H1 (cell line): ENCODE results near the gene KCTD4. TPM values are rescaled to one million over a fixed set of nuclear protein-coding genes. Genes with fewer than 3 reads are reported as not detected.
"Not testable (repeated sequence)": the region's sequence is repeated elsewhere in the genome, so short reads cannot be mapped to it uniquely, and the experiment has no call there.

Source experiments
- CTCF ChIA-PET: fragments of 300-600 bp; sonication (Branson Sonifier 250); formaldehyde crosslinking; loops from one replicate; lab custom pipeline; 2021; ENCODE audit not compliant: partially characterized antibody; lab: Charles Lee
- POLR2A ChIA-PET: fragments of 300-600 bp; sonication (Branson Sonifier 250); formaldehyde crosslinking; loops from one replicate; lab custom pipeline; 2021; ENCODE audit warnings: inconsistent platforms; ENCODE audit not compliant: partially characterized antibody; lab: Charles Lee
- DNase-seq, 2 experiments: peaks; one replicate each; pipeline versions ENCODE4 v3.0.0 to v3.0.0-alpha.2; 2010 to 2022; ENCODE audit warnings: low spot score in 2 of 2, low read depth in 1 of 2, mixed read lengths in 1 of 2
- FAIRE-seq: peaks from 2 replicates; lab custom pipeline; 2011; peaks lifted over from hg19 to GRCh38; lab: Jason Lieb, UNC
- H2AFZ ChIP-seq: 2 replicates; pipeline ENCODE4 v1.8.1; 2012; ENCODE audit warnings: low read length, inconsistent platforms
- H2AK5ac ChIP-seq: 2 replicates; pipeline ENCODE4 v1.6.1; 2013; ENCODE audit warnings: low read depth, low read length
- H2BK120ac ChIP-seq: replicated peaks from 2 replicates; pipeline ENCODE3; 2013; ENCODE audit warnings: low read depth, low read length, inconsistent platforms
- H2BK12ac ChIP-seq: 2 replicates; pipeline ENCODE4 v1.6.1; 2013; ENCODE audit warnings: low read depth, low read length
- H2BK15ac ChIP-seq: 2 replicates; pipeline ENCODE4 v1.6.1; 2013; ENCODE audit warnings: low read length
- H2BK20ac ChIP-seq: 2 replicates; pipeline ENCODE4 v1.6.1; 2013; ENCODE audit warnings: low read length
- H2BK5ac ChIP-seq: 2 replicates; pipeline ENCODE4 v1.6.1; 2013; ENCODE audit warnings: low read depth, low read length
- H3K14ac ChIP-seq: 2 replicates; pipeline ENCODE4 v1.6.1; 2013; ENCODE audit warnings: inconsistent platforms; ENCODE audit not compliant: insufficient read length
- H3K18ac ChIP-seq: 2 replicates; pipeline ENCODE4 v1.6.1; 2013; ENCODE audit warnings: low read length; ENCODE audit errors: extremely low read depth
- H3K23ac ChIP-seq: 2 replicates; pipeline ENCODE4 v1.6.1; 2013; ENCODE audit warnings: inconsistent platforms; ENCODE audit not compliant: insufficient read length
- H3K23me2 ChIP-seq: 2 replicates; pipeline ENCODE4 v1.6.1; 2013; ENCODE audit warnings: low read depth, low read length
- H3K27ac ChIP-seq: 2 replicates; pipeline ENCODE4 v1.6.1; 2011; ENCODE audit warnings: low read depth, low read length, inconsistent platforms
- H3K27me3 ChIP-seq, 4 experiments: replicated peaks in 1 of 4; 1 replicate in 1 of 4; 2 replicates in 3 of 4; pipeline versions ENCODE4 v1.6.1 to v1.8.1; 2011 to 2013; ENCODE audit warnings: low read length in 3 of 4, mild to moderate bottlenecking in 3 of 4, inconsistent platforms in 2 of 4, mixed read lengths in 2 of 4, moderate library complexity in 1 of 4; ENCODE audit not compliant: control insufficient read depth in 3 of 4, insufficient read depth in 3 of 4; ENCODE audit errors: extremely low read depth in 1 of 4
- H3K36me3 ChIP-seq, 4 experiments: 2 replicates each; pipeline versions ENCODE4 v1.6.1 to v1.8.1; 2011 to 2013; ENCODE audit warnings: mild to moderate bottlenecking in 4 of 4, low read length in 3 of 4, moderate library complexity in 2 of 4, control low read depth in 1 of 4, inconsistent platforms in 1 of 4; ENCODE audit not compliant: insufficient read depth in 4 of 4, control insufficient read depth in 2 of 4
- H3K4ac ChIP-seq: replicated peaks from 2 replicates; pipeline ENCODE3; 2013; ENCODE audit warnings: low read length, low read depth, mixed read lengths, inconsistent platforms; ENCODE audit not compliant: insufficient read length
- H3K4me1 ChIP-seq, 4 experiments: replicated peaks in 1 of 4; 1 replicate in 1 of 4; 2 replicates in 3 of 4; pipeline versions ENCODE4 v1.6.1 to v1.8.1; 2011 to 2013; ENCODE audit warnings: low read length in 3 of 4, inconsistent platforms in 2 of 4, mixed read lengths in 1 of 4; ENCODE audit not compliant: insufficient read depth in 4 of 4, control insufficient read depth in 3 of 4
- H3K4me2 ChIP-seq, 2 experiments: 2 replicates each; pipeline versions ENCODE4 v1.6.1 to v1.8.1; 2011 to 2013; ENCODE audit warnings: low read depth in 2 of 2, low read length in 2 of 2, control low read depth in 1 of 2, inconsistent platforms in 1 of 2, mild to moderate bottlenecking in 1 of 2; ENCODE audit not compliant: insufficient read depth in 1 of 2
- H3K4me3 ChIP-seq, 4 experiments: fragments of 200-600, 300-600 bp in 1 of 4; sonication (generic), shearing (Covaris generic), sonication (Bioruptor Twin) in 1 of 4; 2 replicates each; pipeline versions ENCODE4 v1.5.1 to v1.8.1; 2011 to 2016; ENCODE audit warnings: low read length in 4 of 4, low read depth in 3 of 4, control low read depth in 2 of 4, inconsistent platforms in 2 of 4, mild to moderate bottlenecking in 2 of 4, mixed read lengths in 1 of 4, moderate library complexity in 1 of 4; ENCODE audit not compliant: insufficient read depth in 2 of 4; ENCODE audit errors: extremely low read depth in 1 of 4
- H3K56ac ChIP-seq: replicated peaks from 2 replicates; pipeline ENCODE3; 2013; ENCODE audit warnings: low read depth, mild to moderate bottlenecking, mixed read lengths, low read length, inconsistent platforms; ENCODE audit not compliant: insufficient read length
- H3K79me1 ChIP-seq: 2 replicates; pipeline ENCODE4 v1.6.1; 2013; ENCODE audit warnings: low read depth, low read length, control low read depth
- H3K79me2 ChIP-seq, 2 experiments: 2 replicates each; pipeline versions ENCODE4 v1.6.1 to v1.8.1; 2012 to 2013; ENCODE audit warnings: low read length in 2 of 2, mild to moderate bottlenecking in 2 of 2, inconsistent platforms in 1 of 2; ENCODE audit not compliant: insufficient read depth in 2 of 2, control insufficient read depth in 1 of 2
- H3K9ac ChIP-seq, 4 experiments: replicated peaks in 1 of 4; 1 replicate in 1 of 4; 2 replicates in 3 of 4; pipeline versions ENCODE4 v1.6.1 to v1.8.1; 2011 to 2013; ENCODE audit warnings: low read depth in 3 of 4, low read length in 3 of 4, control low read depth in 2 of 4, mild to moderate bottlenecking in 2 of 4, moderate library complexity in 2 of 4, inconsistent platforms in 1 of 4; ENCODE audit errors: extremely low read depth in 1 of 4
- H3K9me3 ChIP-seq, 2 experiments: 2 replicates each; pipeline versions ENCODE4 v1.6.1 to v1.8.1; 2012 to 2013; ENCODE audit warnings: mild to moderate bottlenecking in 2 of 2, moderate library complexity in 2 of 2, control low read depth in 1 of 2, inconsistent platforms in 1 of 2, low read depth in 1 of 2, low read length in 1 of 2, mixed read lengths in 1 of 2; ENCODE audit not compliant: insufficient read depth in 2 of 2
- H4K20me1 ChIP-seq, 2 experiments: replicated peaks in 1 of 2; 2 replicates each; pipeline versions ENCODE3 to v1.8.1; 2011 to 2013; ENCODE audit warnings: inconsistent platforms in 2 of 2, low read length in 2 of 2, mild to moderate bottlenecking in 1 of 2; ENCODE audit not compliant: insufficient read depth in 2 of 2, control insufficient read depth in 1 of 2
- H4K5ac ChIP-seq: 2 replicates; pipeline ENCODE4 v1.6.1; 2013; ENCODE audit warnings: low read length, low read depth, mixed read lengths, inconsistent platforms; ENCODE audit not compliant: insufficient read length
- H4K8ac ChIP-seq: 2 replicates; pipeline ENCODE4 v1.8.0; 2013; ENCODE audit warnings: mild to moderate bottlenecking, moderate library complexity, low read length, inconsistent platforms; ENCODE audit not compliant: insufficient read depth; ENCODE audit errors: extremely low read depth
- H4K91ac ChIP-seq: replicated peaks from 2 replicates; pipeline ENCODE3; 2013; ENCODE audit warnings: low read length, mixed read lengths, inconsistent platforms; ENCODE audit not compliant: insufficient read length
- WGBS, 2 experiments: shearing (Covaris generic) in 1 of 2; methylation state at CpG; one replicate each; pipeline versions ENCODE4 v1.1.6 to v1.1.7; 2013 to 2015; ENCODE audit warnings: low lambda C conversion rate in 2 of 2, mixed read lengths in 2 of 2, inconsistent platforms in 1 of 2, low coverage in 1 of 2, missing lambda C conversion rate in 1 of 2; ENCODE audit not compliant: insufficient replicate concordance in 2 of 2, insufficient coverage in 1 of 2, insufficient read length in 1 of 2; ENCODE audit errors: extremely low coverage in 1 of 2, missing lambda C conversion rate in 1 of 2; 5-methylcytosine and 5-hydroxymethylcytosine counted together
- polyA plus RNA-seq, 7 experiments: library from polyadenylated mRNA; depleted of rRNA in 3 of 7; stranded (reverse) in 5 of 7; unstranded in 2 of 7; fragments of >200 nt in 5 of 7; fragments of 200-250 nt in 2 of 7; gene quantifications; 1 replicate in 5 of 7; 2 replicates in 1 of 7; 4 replicates in 1 of 7; pipeline versions ENCODE4 v1.2.1 to v1.2.3, GENCODE V29; 2011 to 2013; ENCODE audit warnings: missing spikeins in 2 of 7, mixed read lengths in 2 of 7
- total RNA-seq: library from RNA; stranded (reverse); fragmentation: NEBNext Ultra II Directional; extraction: Animal tissue kit (Norgen Biotek cat#: 25700); gene quantifications from 2 replicates; pipeline ENCODE4 v1.2.1, GENCODE V29; 2021

Gene KCTD4
- total and polyA plus RNA-seq, 2 of the 8 experiments (the other 6 are each of a cell fraction or from before 2014, with no cell fraction given) = not detected

DNA sequence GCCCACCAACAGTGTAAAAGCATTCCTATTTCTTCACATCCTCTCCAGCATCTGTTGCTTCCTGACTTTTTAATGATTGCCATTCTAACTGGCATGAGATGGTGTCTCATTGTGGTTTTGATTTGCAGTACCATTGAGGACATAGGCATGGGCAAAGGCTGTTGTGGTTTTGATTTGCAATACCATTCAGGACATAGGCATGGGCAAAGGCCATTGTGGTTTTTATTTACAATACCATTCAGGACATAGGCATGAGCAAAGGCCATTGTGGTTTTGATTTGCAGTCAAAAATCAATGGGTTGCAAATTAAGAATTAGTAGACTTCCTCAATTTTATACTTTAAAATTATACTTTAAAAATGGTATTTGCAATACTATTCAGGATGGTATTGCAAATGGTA, 11.3 kb downstream of the KCTD4 start:
- H3K4ac ChIP-seq, H2BK12ac ChIP-seq, H3K56ac ChIP-seq, H3K23ac ChIP-seq, H4K20me1 ChIP-seq, H3K4me1 ChIP-seq, H4K5ac ChIP-seq, H3K18ac ChIP-seq, POLR2A ChIA-PET, H3K23me2 ChIP-seq, CTCF ChIA-PET, H4K8ac ChIP-seq, H2AFZ ChIP-seq, H3K79me1 ChIP-seq, H3K27me3 ChIP-seq, H2BK20ac ChIP-seq, H2BK120ac ChIP-seq, H2BK15ac ChIP-seq, H2AK5ac ChIP-seq, H3K9me3 ChIP-seq, H3K27ac ChIP-seq, H4K91ac ChIP-seq, H3K4me3 ChIP-seq, H2BK5ac ChIP-seq, H3K14ac ChIP-seq, DNase-seq, FAIRE-seq, H3K79me2 ChIP-seq, H3K36me3 ChIP-seq, H3K9ac ChIP-seq, H3K4me2 ChIP-seq: not testable (repeated sequence)

GRCh38 chr13:45189077-45189476, 11.8 kb downstream of the KCTD4 start:
- H2BK15ac ChIP-seq, H2BK12ac ChIP-seq, FAIRE-seq, H3K27ac ChIP-seq, H3K4me1 ChIP-seq, H2BK20ac ChIP-seq, H3K4me2 ChIP-seq, H2AK5ac ChIP-seq, H3K36me3 ChIP-seq, H4K91ac ChIP-seq, H3K9ac ChIP-seq, H4K5ac ChIP-seq, H3K9me3 ChIP-seq, H3K18ac ChIP-seq, CTCF ChIA-PET, DNase-seq, H3K56ac ChIP-seq, H3K14ac ChIP-seq, H3K4ac ChIP-seq, H2AFZ ChIP-seq, H3K23ac ChIP-seq, POLR2A ChIA-PET, H4K8ac ChIP-seq, H2BK120ac ChIP-seq, H4K20me1 ChIP-seq, H3K79me2 ChIP-seq, H3K23me2 ChIP-seq, H3K4me3 ChIP-seq, H3K79me1 ChIP-seq, H2BK5ac ChIP-seq, H3K27me3 ChIP-seq: not testable (repeated sequence)
- 88% methylated on average over 4 of the region's 4 CpGs; no CpG with 5 or more reads in 1 of the 2 experiments for WGBS, 2 experiments
